EL (cell line): ENCODE measurements around the gene GJA10.

ENCODE experiments used
- DNase-seq: peaks from one replicate; pipeline ENCODE4 v3.0.0-alpha.2; 2016

The GJA10 gene

GRCh38 chr6:89917801-89918366 is 23.6 kb downstream of the GJA10 start:
- DNase-seq: no peak

- DNase-seq: no peak
Measured at GRCh38 chr6:89921197-89921596, 26.9 kb downstream of the GJA10 start.

- no peak for DNase-seq
Measured at GRCh38 chr6:89921691-89922090, 27.4 kb downstream of the GJA10 start.

DNA sequence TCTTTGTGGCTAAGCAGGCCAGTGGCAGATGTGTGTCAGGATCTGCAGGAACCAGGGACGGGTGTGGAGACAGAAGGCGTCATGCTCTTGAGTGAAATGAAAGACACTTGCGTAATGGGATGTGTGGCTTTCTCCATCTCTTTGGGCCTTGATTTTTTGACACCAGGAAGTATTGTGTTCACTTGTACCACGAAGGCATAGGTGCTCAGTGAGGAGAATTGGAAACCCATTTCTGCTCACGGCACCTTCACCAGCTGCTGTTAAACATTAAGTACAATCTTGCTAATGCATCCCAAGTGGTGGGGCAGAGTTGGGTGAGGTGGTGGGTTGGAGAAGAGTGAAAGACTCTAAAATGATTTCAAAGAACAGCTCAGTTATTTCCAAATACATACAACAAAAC is 30.0 kb downstream of the GJA10 start:
- DNase-seq: no peak

- DNase-seq: no peak
Measured at GRCh38 chr6:89925826-89926225, 31.6 kb downstream of the GJA10 start.

DNA sequence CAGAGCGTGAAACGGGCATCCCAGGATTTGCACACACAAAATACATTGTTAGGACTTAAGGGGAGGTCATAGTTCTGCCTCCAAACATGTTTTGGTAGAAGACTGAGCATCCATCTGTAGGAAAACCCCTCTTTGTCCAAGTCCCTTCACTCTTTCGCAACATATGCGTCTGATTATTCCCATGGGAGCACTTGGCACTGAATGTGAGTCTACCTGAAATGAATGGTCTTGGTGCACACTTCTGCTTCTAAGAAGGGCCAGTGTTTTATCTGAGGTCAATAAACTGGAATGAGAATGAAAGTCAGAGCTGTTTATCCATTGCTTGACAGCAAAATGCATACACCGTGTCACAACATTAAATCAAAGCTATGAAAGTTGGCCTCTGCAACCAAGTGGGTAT is 33.0 kb downstream of the GJA10 start:
- no peak for DNase-seq

GRCh38 chr6:89927791-89928550 is 33.7 kb downstream of the GJA10 start:
- peak; percentile 16 for DNase-seq

DNA sequence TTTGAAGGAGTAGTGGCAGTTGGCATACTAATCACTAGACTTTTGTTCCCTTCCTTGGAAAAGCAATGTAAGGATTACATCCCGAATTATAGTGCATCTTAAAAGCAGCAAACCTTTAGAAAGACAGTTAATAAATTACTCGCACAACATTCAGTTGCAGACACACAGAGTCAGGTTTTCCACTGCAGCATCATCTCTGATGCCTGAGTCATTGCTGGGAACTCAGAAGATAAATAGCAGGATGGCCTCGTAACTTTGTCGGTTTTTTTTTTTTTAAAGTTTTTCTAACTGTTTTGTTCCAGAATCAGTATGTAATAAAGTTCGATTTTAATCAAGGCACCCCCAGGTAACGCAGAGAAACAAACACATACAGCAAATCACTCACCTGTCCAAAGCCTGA is 34.3 kb downstream of the GJA10 start:
- DNase-seq: no peak

DNA sequence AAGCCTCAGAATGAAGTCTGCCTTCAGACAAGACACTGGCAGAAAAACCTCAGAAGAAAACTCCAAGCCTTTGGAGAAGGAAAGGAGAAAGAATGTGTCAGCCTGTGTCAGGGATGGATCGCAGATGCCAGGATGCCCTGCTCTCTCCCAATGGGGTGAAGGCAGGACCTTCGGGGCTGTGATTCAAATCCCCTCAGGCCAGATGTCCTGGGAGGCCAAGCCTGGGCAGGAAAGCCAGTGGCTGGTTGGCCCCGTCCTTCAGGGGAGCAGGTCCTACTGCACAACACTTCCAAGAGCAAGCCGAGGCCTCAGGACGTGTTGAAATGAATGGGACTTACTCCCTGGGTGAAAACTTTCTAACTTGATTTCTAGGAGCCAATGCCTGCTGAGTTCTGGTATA is 36.5 kb downstream of the GJA10 start:
- no peak for DNase-seq

DNA sequence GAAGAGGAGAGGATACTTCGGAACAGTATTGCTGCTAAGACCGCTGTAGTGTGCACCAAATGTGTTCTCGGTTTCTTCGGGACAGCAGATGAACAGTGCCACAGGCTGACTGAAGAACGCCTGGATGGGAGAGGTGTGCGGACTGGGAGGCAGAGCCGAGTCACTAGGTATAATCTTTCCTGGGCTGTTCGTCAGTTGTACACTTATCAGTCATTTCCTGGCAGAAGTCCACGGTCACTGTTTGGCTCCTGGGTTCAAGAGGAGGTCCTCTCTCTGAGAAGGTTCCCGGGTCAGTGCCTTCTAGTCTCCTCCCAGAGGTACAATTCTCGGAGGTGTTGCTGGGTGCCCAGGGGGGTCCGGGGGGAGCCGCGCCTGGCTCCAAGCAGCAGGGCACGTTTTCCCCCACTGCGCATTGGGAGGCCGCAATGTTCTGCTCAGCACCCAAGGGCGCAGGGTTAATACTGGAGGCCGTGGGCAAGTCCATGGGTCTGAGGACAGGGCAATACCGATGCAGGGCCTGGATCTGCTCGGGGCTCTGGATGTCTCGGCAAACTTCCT is 38.1 kb downstream of the GJA10 start:
- no peak for DNase-seq

- no peak for DNase-seq
Measured at GRCh38 chr6:89934685-89935366, 40.6 kb downstream of the GJA10 start.

DNA sequence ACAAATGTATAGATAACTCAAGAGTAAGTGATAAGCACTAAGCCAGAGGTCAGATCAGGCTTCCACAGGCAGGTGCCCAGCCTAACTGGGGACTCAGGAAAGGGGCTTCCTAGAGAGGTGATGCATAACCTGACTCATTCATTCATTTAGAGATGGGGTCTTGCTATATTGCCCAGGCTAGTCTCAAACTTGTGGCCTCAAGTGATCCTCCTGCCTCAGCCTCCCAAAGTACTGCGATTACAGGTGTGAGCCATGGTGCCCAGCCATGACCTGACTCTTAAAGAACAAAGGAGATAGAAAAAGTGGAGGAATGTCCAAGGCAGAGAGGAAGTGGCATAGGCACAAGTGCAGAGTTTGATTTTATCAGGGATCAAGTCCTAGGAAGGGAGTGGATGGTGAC is 41.9 kb downstream of the GJA10 start:
- DNase-seq: no peak

GRCh38 chr6:89938014-89938413 is 43.7 kb downstream of the GJA10 start:
- no peak for DNase-seq

- DNase-seq: no peak
Measured at GRCh38 chr6:89939144-89939543, 44.9 kb downstream of the GJA10 start.

- DNase-seq: peak; percentile 76
Measured at GRCh38 chr6:89940225-89941027, 46.2 kb downstream of the GJA10 start.

DNA sequence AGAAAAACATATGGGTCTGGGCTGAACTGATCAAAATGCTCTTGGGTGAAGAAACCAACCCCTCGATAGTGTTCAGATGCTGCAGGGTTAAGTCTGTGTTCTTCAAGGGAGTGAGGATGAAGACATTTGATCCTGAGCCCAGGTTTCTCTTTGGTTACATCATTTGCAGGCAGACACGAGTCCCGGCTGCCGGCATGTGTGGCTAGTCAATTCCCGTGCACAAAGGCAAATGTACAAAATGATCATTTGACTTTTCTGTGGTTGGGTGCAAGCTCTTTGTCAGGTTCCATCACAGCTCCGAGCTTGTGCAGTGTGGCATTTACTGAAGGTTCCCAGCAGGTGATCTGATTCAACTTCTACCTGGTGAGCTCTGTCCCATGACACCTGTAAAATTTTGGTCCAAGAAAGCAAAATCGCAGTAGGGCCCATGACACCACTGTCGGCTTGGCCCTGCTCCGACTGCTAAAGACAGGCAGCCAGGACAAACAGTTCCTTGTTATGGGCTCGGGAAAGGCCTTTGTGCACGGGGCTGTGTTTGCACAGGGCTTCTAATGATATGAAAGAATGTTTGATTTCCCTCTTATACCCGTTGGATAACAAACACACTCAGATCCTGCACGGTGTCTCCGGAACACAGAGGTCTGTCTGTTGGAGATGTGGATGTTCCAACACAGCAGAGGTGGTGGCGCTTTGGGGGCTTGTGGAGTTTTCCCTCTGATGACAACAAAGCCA is 46.9 kb downstream of the GJA10 start:
- DNase-seq: no peak

GRCh38 chr6:89941763-89942497 is 47.7 kb downstream of the GJA10 start:
- DNase-seq: no peak

- DNase-seq: no peak
Measured at GRCh38 chr6:89942601-89943000, 48.3 kb downstream of the GJA10 start.

DNA sequence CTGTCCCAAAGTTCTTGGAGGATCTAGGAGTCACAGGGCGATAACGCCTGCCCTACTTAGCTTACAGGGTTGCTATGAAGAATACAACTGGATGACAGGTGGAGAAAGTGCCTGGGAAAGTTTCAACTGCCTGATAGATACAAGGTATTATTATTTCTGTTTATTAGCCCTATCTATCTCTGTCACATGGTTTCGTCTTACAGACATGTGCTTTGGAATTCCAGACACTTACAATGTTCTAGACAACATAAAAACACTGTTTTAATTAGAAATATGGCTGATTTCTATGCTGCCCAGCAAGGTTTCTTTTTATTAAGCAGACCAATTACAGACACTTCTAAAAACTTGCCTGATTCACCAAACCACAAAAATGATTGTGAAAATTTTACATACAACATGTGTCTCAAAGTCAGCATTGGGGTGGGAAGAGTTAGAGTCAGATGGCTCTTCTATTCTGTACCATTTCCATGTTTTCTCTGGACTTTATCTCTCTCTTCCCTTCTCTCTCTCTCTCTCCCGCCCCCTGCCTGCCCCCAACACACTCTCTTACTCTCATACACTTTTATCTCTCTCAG is 50.0 kb downstream of the GJA10 start:
- no peak for DNase-seq

DNA sequence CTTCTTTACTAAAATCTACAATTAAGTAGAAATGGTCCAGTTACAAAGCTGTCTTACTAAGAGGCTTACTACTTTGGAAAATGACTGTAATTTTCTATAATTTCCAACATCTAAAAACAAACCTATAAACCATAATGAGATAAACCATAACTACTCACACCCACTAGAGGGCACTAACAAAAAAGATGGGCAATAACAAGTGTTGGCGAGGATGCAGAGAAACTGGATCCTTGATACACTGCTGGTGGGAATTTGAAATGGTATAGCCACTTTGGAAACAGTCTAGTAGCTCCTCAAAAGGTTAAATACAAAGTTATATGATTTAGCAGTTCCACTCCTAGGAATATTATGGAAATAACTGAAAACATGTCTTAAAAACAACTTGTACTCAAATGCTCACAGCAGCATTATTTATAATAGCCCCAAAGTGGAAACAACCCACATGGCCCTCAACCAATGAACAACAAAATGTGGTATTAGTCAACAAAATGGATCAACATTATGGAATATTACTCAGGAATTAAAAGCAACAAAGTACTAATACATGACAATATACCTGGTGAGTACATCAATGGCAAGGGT is 50.6 kb downstream of the GJA10 start:
- DNase-seq: no peak
